Stimulated activated naive CD8-positive, alpha-beta T cell treated with anti-CD3 and anti-CD28 coated beads, Interleukin-15, Interleukin-2, amounts not matched to agents 100 U/mL and 50 U/mL, for 24 hours (primary cell): Measurements from ENCODE around the gene FOXB1.

Experiments used
- ATAC-seq: fragments of 150-1000 bp; cut with Tn5 transposase; one replicate; pipeline ENCODE4 v1.10.0; 2021
- DNase-seq: peaks from one replicate; pipeline ENCODE4 v3.0.0; 2021

Gene FOXB1

GRCh38 chr15:60020736-60021135, 16.6 kb downstream of the FOXB1 start:
- DNase-seq (no peak), ATAC-seq (no peak)

GRCh38 chr15:60021589-60022378, 17.7 kb downstream of the FOXB1 start:
- no peak for ATAC-seq
- no peak for DNase-seq

GRCh38 chr15:60022379-60022741, 18.2 kb downstream of the FOXB1 start:
- ATAC-seq (no peak), DNase-seq (no peak)

GRCh38 chr15:60026555-60026954, 22.4 kb downstream of the FOXB1 start:
- DNase-seq (no peak), ATAC-seq (no peak)

GRCh38 chr15:60035344-60035743, 31.2 kb downstream of the FOXB1 start:
- DNase-seq = no peak
- no peak for ATAC-seq

- DNase-seq (no peak), ATAC-seq (no peak)
Observed at GRCh38 chr15:60039316-60039715, 35.2 kb downstream of the FOXB1 start.

GRCh38 chr15:60043744-60044435, 39.8 kb downstream of the FOXB1 start:
- no peak for DNase-seq
- ATAC-seq = no peak

GRCh38 chr15:60044636-60045270, 40.6 kb downstream of the FOXB1 start:
- ATAC-seq (peak; percentile 86), DNase-seq (no peak)

- ATAC-seq (no peak), DNase-seq (no peak)
Observed at GRCh38 chr15:60047701-60048100, 43.6 kb downstream of the FOXB1 start.

- DNase-seq (no peak), ATAC-seq (no peak)
Observed at GRCh38 chr15:60049948-60050347, 45.8 kb downstream of the FOXB1 start.

- DNase-seq (no peak), ATAC-seq (no peak)
Observed at GRCh38 chr15:60052796-60053195, 48.7 kb downstream of the FOXB1 start.

GRCh38 chr15:60054472-60054871, 50.4 kb downstream of the FOXB1 start:
- no peak for ATAC-seq
- no peak for DNase-seq
